Endodermal cell (in vitro differentiated cells): ENCODE results near the gene CAPZB. TPM values are rescaled to one million over a fixed set of nuclear protein-coding genes. Genes with fewer than 3 reads are reported as not detected.

Experiments
- DNase-seq: peaks from one replicate; pipeline ENCODE4 v3.0.0-alpha.2; 2017
- H3K27ac ChIP-seq: 2 replicates; pipeline ENCODE4 v1.5.1; 2013; ENCODE audit warnings: mild to moderate bottlenecking, low read depth, low read length, moderate library complexity
- H3K27me3 ChIP-seq: 2 replicates; pipeline ENCODE4 v1.6.1; 2013; ENCODE audit warnings: mild to moderate bottlenecking, low read length, moderate library complexity; ENCODE audit not compliant: insufficient read depth, control insufficient read depth, poor library complexity, severe bottlenecking
- H3K36me3 ChIP-seq: 2 replicates; pipeline ENCODE4 v1.7.0; 2013; ENCODE audit warnings: mild to moderate bottlenecking, low read length, moderate library complexity; ENCODE audit not compliant: control insufficient read depth, insufficient read depth
- H3K4me1 ChIP-seq: one replicate; pipeline ENCODE4 v1.7.0; 2013; ENCODE audit warnings: low read length; ENCODE audit not compliant: control insufficient read depth, insufficient read depth
- H3K4me3 ChIP-seq: 2 replicates; pipeline ENCODE4 v1.5.1; 2013; ENCODE audit warnings: mild to moderate bottlenecking, low read length, moderate library complexity
- H3K9ac ChIP-seq: 2 replicates; pipeline ENCODE4 v1.6.1; 2013; ENCODE audit warnings: mild to moderate bottlenecking, low read length, moderate library complexity; ENCODE audit not compliant: poor library complexity, severe bottlenecking; ENCODE audit errors: extremely low read depth
- H3K9me3 ChIP-seq: 2 replicates; pipeline ENCODE4 v1.6.1; 2013; ENCODE audit warnings: mild to moderate bottlenecking, low read length, moderate library complexity; ENCODE audit not compliant: control insufficient read depth
- H3K27ac Mint-ChIP-seq: 2 replicates; pipeline ENCODE4 v1.8.0; 2020; ENCODE audit warnings: mixed read lengths
- H3K27me3 Mint-ChIP-seq: 2 replicates; pipeline ENCODE4 v1.8.0; 2021; ENCODE audit warnings: mild to moderate bottlenecking, mixed read lengths; ENCODE audit not compliant: insufficient read depth
- H3K36me3 Mint-ChIP-seq: 2 replicates; pipeline ENCODE4 v1.8.0; 2020; ENCODE audit warnings: low read depth, mixed read lengths
- H3K4me1 Mint-ChIP-seq: 2 replicates; pipeline ENCODE4 v1.8.0; 2020; ENCODE audit warnings: mixed read lengths
- H3K4me3 Mint-ChIP-seq: 2 replicates; pipeline ENCODE4 v1.8.0; 2020; ENCODE audit warnings: mild to moderate bottlenecking, moderate library complexity, mixed read lengths
- H3K9me3 Mint-ChIP-seq: 2 replicates; pipeline ENCODE4 v1.8.0; 2020; ENCODE audit warnings: mild to moderate bottlenecking, mixed read lengths
- WGBS, 2 experiments: methylation state at CpG; one replicate each; pipeline versions ENCODE4 v1.1.5 to v1.1.7; 2013; ENCODE audit warnings: missing lambda C conversion rate in 2 of 2, mixed read lengths in 1 of 2; ENCODE audit not compliant: insufficient coverage in 1 of 2, insufficient read length in 1 of 2; 5-methylcytosine and 5-hydroxymethylcytosine counted together
- total RNA-seq, 2 donors: library from RNA; stranded (reverse); fragmentation: NEBNext Ultra II Directional in 1 of 2; extraction: Animal tissue kit (Norgen Biotek cat#: 25700) in 1 of 2; gene quantifications; 2 replicates in 1 of 2; 3 replicates in 1 of 2; pipeline ENCODE4 v1.2.1, GENCODE V29; 2021
- TF ChIP-seq, protein P1 (sequence below): fragments of 200-600 bp; sonication (generic); conservative IDR thresholded peaks from 2 replicates; pipeline ENCODE4 v1.5.0; 2021; ENCODE audit warnings: antibody characterized with exemption, mild to moderate bottlenecking

The CAPZB gene
- total RNA-seq, 2 donors from 2014 or later = 334 to 362 TPM

DNA sequence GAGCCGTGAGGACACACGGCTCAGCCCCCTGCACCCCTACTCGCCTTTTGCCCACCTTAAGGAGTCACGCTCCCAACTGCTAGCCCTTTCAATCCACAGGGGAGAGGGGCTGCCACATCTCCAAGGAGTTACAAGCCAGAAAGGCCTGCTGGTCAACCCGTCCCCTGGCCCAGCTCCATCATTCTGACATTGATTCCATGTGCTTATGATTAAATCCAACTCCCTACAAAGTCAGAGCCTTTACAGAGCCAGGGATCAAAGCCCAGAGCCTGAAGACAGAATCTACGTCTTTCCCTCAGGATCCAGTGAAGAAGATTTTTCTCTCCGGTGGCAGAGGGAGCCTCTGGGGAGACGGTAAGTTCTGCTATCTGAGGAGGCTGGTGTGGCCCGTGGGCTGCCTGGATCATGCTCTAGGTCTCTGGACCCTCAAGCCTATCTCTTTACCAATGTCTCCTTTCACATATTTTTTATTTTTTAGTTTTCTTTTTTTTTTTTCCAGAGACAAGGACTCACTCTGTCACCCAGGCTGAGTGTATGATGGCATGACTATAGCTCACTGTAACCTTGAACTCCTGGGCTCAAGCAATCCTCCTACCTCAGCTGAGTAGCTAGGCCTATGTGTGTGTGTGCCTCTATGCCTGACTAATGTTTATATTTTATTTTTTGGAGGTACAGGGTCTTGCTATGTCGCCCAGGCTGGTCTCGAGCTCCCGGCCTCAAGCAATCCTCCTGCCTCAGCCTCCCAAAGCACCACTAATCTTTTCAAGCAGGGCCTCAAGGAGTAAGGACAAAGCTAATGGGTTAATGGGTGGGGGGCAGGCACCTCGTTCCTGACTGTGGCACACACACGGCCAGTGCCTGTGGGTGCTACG is 111.9 kb downstream of the CAPZB start:
- peaks cover 19% of the 10 kb centered on the region for H3K4me1 Mint-ChIP-seq
- WGBS, 2 experiments = 95 to 96% methylated on average over 14 to 15 of the region's 15 CpGs
- H3K27me3 ChIP-seq = no peaks in the 10 kb centered on the region
- no peak overlapping the region for H3K4me3 Mint-ChIP-seq
- peaks cover 13% of the 10 kb centered on the region for H3K9me3 ChIP-seq
- H3K9ac ChIP-seq = no peak overlapping the region
- H3K4me3 ChIP-seq = no peak overlapping the region
- H3K36me3 ChIP-seq = peaks cover 66% of the 10 kb centered on the region
- peaks cover 39% of the 10 kb centered on the region for H3K36me3 Mint-ChIP-seq
- TF ChIP-seq, protein P1, sequence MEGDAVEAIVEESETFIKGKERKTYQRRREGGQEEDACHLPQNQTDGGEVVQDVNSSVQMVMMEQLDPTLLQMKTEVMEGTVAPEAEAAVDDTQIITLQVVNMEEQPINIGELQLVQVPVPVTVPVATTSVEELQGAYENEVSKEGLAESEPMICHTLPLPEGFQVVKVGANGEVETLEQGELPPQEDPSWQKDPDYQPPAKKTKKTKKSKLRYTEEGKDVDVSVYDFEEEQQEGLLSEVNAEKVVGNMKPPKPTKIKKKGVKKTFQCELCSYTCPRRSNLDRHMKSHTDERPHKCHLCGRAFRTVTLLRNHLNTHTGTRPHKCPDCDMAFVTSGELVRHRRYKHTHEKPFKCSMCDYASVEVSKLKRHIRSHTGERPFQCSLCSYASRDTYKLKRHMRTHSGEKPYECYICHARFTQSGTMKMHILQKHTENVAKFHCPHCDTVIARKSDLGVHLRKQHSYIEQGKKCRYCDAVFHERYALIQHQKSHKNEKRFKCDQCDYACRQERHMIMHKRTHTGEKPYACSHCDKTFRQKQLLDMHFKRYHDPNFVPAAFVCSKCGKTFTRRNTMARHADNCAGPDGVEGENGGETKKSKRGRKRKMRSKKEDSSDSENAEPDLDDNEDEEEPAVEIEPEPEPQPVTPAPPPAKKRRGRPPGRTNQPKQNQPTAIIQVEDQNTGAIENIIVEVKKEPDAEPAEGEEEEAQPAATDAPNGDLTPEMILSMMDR = no peak
- DNase-seq = no peak
- no peaks in the 10 kb centered on the region for H3K27me3 Mint-ChIP-seq
- no peaks in the 10 kb centered on the region for H3K4me1 ChIP-seq
- no peaks in the 10 kb centered on the region for H3K9me3 Mint-ChIP-seq
- peak overlapping the region; percentile 39 for H3K27ac Mint-ChIP-seq
- H3K27ac ChIP-seq = no peak overlapping the region

GRCh38 chr1:19372602-19373001 is 112.7 kb downstream of the CAPZB start:
- no peaks in the 10 kb centered on the region for H3K9me3 Mint-ChIP-seq
- Histone ChIP-seq H3K4me1 (peaks cover 5% of the 10 kb centered on the region), H3K36me3 (peaks cover 57% of the 10 kb centered on the region), H3K27ac (no peak overlapping the region), H3K9ac (no peak overlapping the region), H3K9me3 (peaks cover 12% of the 10 kb centered on the region), H3K27me3 (no peaks in the 10 kb centered on the region), H3K4me3 (no peak overlapping the region)
- H3K4me1 Mint-ChIP-seq = peaks cover 20% of the 10 kb centered on the region
- no peak overlapping the region for H3K4me3 Mint-ChIP-seq
- TF ChIP-seq, protein P1 = no peak
- no peaks in the 10 kb centered on the region for H3K27me3 Mint-ChIP-seq
- peaks cover 30% of the 10 kb centered on the region for H3K36me3 Mint-ChIP-seq
- peak overlapping the region; percentile 61 for H3K27ac Mint-ChIP-seq
- DNase-seq = no peak
- 94 to 100% methylated on average over 1 to 7 of the region's 7 CpGs for WGBS, 2 experiments

GRCh38 chr1:19372136-19372514 is 113.2 kb downstream of the CAPZB start:
- DNase-seq = no peak
- no peak overlapping the region for H3K27ac ChIP-seq
- no peaks in the 10 kb centered on the region for H3K27me3 ChIP-seq
- Mint-ChIP-seq H3K27ac (peak overlapping the region; percentile 61), H3K4me3 (no peak overlapping the region), H3K36me3 (peaks cover 26% of the 10 kb centered on the region), H3K9me3 (no peaks in the 10 kb centered on the region), H3K27me3 (no peaks in the 10 kb centered on the region), H3K4me1 (peaks cover 24% of the 10 kb centered on the region)
- H3K4me1 ChIP-seq = peaks cover 10% of the 10 kb centered on the region
- H3K9ac ChIP-seq = no peak overlapping the region
- TF ChIP-seq, protein P1 = no peak
- no peak overlapping the region for H3K4me3 ChIP-seq
- peaks cover 7% of the 10 kb centered on the region for H3K9me3 ChIP-seq
- WGBS, 2 experiments = 94 to 97% methylated on average over 4 to 5 of the region's 5 CpGs
- H3K36me3 ChIP-seq = peaks cover 52% of the 10 kb centered on the region
